Measurements from ENCODE around the gene MYMK. TPM values are rescaled to one million over a fixed set of nuclear protein-coding genes. Genes with fewer than 3 reads are reported as not detected.
A peak's percentile ranks its signal among the peaks of the same experiment; 100 is the strongest.

Gene MYMK
- polyA plus RNA-seq, 3 donors, result not detected

DNA sequence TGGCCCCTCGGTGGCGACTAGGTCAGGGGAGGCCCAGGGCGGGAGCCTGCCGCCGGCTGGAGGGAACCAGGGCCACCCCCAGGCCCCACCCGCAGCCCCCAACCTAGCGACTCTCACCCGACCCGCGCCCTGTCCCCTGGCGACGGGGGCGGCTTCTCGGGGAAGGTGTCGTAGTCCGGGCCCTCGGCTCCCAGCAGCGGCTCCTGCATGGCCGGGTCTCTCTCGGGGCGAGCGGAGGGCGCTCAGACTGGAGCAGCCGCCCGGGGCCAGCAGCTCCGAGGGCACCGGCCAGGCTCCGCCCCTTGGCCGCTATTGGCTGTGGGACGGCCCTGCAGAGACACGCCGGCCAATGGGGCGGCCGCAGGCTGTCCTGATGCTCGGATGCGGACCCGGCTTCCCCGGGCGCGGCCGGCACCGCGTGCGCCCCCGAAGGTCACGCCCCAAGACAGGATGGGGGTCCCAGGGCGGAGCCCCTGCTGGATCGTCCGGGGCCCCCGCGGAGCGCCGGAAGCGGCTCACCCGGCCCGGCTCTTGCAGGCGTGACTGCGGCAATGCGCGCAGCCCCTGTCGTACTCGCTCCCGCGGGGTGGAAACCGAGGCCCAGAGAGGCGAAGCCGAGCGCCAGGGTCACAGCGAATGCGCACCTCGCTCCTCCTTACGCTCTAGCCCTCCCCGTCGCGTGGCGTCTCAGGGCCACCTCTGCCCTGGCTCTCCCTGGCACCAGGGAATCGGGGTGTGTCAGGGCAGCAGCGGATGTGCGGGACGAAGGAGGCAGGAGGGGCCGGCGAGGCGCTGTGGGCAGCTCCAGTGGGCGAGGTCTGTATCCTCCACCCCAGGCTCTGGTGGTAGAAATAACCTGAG is 45.7 kb downstream of the MYMK start, which contains the start of gene SLC2A6:
Gene SLC2A6 (minus strand): TSS at position 249 of the 861 bp plus-strand sequence. CDS start 40 bp downstream, at position 209.
- Histone ChIP-seq H3K9me3 (replicated peaks in 1 of 2; ENCODE audit: control insufficient read depth in 1 of 2, insufficient read depth in 1 of 2, low read length in 2 of 2) (no peaks in the 10 kb centered on the region), H4K20me1 (ENCODE audit: insufficient read depth, low read length) (peaks cover 48% of the 10 kb centered on the region), H3K27me3 (ENCODE audit: control insufficient read depth in 2 of 2, insufficient read depth in 2 of 2, low read length in 2 of 2) (peaks cover 0 to 15% of the 10 kb centered on the region in 2 donors), H3K4me1 (ENCODE audit: control insufficient read depth in 1 of 2, insufficient read depth in 2 of 2, low read length in 2 of 2) (peaks cover 52 to 57% of the 10 kb centered on the region in 2 donors), H3K79me2 (ENCODE audit: insufficient read depth, low read length) (peaks cover 33% of the 10 kb centered on the region), H3K9ac (ENCODE audit: insufficient read depth, low read length, poor library complexity, severe bottlenecking) (peak within 1 kb of the TSS; percentile 86), H2AFZ (ENCODE audit: insufficient read depth, low read depth, low read length, poor library complexity, severe bottlenecking) (peak within 1 kb of the TSS; percentile 81), H3K36me3 (replicated peaks in 1 of 2; ENCODE audit: control insufficient read depth in 1 of 2, insufficient read depth in 2 of 2, low read length in 2 of 2) (peaks cover 17% of the 10 kb centered on the region in 2 donors), H3K4me2 (replicated peaks; ENCODE audit: extremely low read depth, low read length, poor library complexity, severe bottlenecking) (peak within 1 kb of the TSS; percentile 97), H3K27ac (ENCODE audit: low read depth in 1 of 2, low read length in 2 of 2) (peak within 1 kb of the TSS; percentile 90 to 93), H3K4me3 (replicated peaks in 1 of 3; ENCODE audit: low read depth in 2 of 3, low read length in 3 of 3) (peak within 1 kb of the TSS; percentile 74 to 95 (median 90))
- Mint-ChIP-seq H3K36me3 (peaks cover 14 to 25% of the 10 kb centered on the region in 2 donors), H3K27ac (peak within 1 kb of the TSS; percentile 78 to 99 (median 95)), H3K9me3 (peaks cover 0 to 3% (median 0%) of the 10 kb centered on the region in 7 donors), H3K27me3 (ENCODE audit: low read depth in 3 of 3) (peaks cover 27 to 40% (median 33%) of the 10 kb centered on the region in 3 donors), H3K4me3 (peak within 1 kb of the TSS; percentile 84 to 92), H3K4me1 (peaks cover 44% of the 10 kb centered on the region)
- TF ChIP-seq CTCF (IDR thresholded peaks at IDR 0.05), result no peak
- DNase-seq, result peak; percentile 70 to 87 (median 86)
- under 1% methylated on average over 82 of the region's 84 CpGs for WGBS (ENCODE audit: insufficient coverage)
- intact Hi-C loops (cut with micrococcal nuclease), result loop anchor here in 1 of 2 donors (1.0 to 10.0 kb wide), 3 partner anchors 19 to 546 kb away; partner anchors contain the start of genes BRD3OS and REXO4

Measured in CD14-positive monocyte (primary cell).